Fibroblast of skin of right biceps (primary cell): ENCODE data around the gene CFI.

Experiments
- DNase-seq: peaks from one replicate; pipeline ENCODE4 v3.0.0-alpha.2; 2013

Gene CFI

DNA sequence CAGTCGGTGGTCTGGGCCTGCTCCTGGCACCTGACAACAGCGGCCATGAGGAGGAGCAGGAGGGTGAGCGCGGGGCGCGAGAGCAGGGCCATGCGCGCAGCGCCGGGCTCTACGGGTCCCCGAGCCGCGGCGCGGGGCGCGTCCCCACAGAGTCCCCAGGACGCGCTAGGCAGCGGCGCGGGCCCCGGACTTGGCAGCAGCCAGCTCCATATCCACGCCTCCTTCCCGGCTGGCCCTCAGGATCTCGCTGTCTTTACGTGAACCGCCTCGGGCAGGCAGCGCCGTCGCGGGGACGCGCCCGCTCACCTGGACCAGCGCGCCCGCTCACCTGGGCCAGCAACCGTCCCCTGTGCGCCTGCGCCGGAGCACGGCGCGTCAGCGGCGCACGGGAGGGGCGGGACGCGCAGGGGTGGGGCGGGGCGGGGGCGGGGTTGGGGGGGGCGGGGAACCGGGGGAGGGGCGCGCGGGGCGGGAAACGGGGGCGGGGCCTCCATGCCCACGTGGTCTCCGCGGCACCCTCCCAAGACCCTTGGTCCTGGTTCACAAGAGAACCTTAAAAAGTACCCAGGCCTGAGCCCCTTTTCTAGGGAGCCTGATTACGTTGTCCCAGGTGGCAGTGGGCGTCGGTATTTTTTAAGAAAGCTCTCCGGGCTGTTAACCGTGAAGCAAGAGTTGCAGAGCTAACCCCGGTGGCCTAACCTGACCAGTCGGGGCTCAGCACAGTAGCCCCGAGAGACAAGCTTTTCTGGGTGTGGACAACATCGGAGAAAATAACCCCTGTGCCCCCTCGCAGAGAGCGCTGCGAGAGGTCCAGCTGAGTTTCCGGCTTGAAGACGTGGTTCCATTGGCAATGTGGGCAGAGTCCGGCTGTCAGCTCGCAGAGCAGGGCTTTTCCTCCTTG, 71.8 kb downstream of the CFI start, which contains the start of gene PLA2G12A:
TSS of gene PLA2G12A (minus strand) at position 353 of the 901 bp plus-strand sequence. CDS start at position 92, 261 bp downstream.
- peak; percentile 60 for DNase-seq

GRCh38 chr4:109729117-109729717, 72.6 kb downstream of the CFI start:
- peak; percentile 4 for DNase-seq

DNA sequence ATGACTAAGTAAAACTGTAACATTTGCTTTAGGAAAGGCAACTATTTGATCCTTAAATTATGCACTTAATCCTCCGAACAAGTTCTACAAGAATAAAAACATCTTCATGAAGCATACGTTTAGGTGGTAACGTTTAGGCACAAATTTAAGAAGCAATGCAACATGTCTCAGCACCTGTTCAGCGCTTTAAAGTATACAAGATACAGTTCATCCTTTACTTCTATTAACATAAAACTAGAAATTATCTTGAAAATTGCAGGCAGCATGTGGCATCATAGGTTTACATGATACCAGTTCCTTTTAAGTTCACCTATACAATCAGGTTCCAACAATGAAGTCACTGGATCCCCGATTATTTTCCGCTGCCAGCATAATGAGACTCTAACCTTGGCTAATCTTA, 73.4 kb downstream of the CFI start:
- no peak for DNase-seq

- DNase-seq, result no peak
Measured at GRCh38 chr4:109723110-109723509, 78.7 kb downstream of the CFI start.

DNA sequence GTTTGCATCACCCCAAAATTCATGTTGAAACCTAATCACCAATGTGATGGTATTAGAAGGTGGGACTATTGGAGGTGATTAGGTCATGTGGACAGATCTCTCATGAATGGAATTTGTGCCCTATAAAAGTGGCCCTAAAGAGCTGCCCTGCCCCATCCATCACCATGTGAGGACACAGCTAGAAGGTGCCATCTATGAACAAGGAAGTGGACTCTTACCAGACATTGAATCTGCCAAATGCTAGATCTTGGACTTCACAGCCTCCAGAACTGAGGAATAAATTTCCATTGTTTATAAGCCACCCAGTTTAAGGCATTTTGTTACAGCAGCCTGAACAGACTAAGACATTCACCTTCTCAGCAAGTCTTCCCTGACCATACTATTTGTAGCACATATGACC, 79.4 kb downstream of the CFI start:
- DNase-seq, result no peak

- DNase-seq, result peak; percentile 53
Measured at GRCh38 chr4:109721033-109721432, 80.8 kb downstream of the CFI start.

DNA sequence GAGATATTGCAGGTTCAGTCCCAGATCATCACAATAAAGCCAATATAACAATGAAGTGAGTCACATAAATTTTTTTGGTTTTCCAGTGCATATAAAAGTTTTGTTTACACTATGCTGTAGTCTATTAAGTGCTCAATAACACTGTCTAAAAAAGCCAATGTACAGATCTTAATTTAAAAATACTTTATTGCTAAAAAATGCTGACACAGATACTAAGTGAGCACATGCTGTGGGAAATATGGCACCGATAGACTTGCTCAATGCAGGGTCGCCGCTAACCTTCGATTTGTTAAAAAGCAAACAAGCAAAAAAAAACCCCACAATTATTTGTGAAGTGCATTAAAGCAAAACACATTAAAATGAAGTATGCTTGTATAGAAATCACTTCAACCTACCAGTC, 82.2 kb downstream of the CFI start:
- DNase-seq, result no peak

DNA sequence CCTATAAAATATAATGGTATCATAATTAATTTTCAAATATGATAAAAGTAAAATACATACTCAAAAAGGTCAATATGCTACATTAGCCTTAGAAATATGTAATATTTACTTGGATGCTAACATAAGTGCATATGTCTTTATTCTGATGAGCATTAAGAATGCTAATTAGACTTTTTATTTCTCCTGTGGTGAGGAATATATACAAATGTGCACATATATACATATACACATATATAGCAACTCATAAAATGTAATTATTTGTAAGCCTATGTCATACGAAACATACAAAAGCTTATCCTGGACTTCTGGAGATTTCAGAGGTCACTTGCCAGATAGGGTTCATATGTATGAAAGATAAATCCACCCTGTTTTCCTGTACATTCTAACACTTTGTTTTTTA, 83.0 kb downstream of the CFI start:
- no peak for DNase-seq

- DNase-seq, result no peak
Measured at GRCh38 chr4:109713500-109713899, 88.3 kb downstream of the CFI start.

- DNase-seq, result no peak
Measured at GRCh38 chr4:109708990-109709389, 92.8 kb downstream of the CFI start.

DNA sequence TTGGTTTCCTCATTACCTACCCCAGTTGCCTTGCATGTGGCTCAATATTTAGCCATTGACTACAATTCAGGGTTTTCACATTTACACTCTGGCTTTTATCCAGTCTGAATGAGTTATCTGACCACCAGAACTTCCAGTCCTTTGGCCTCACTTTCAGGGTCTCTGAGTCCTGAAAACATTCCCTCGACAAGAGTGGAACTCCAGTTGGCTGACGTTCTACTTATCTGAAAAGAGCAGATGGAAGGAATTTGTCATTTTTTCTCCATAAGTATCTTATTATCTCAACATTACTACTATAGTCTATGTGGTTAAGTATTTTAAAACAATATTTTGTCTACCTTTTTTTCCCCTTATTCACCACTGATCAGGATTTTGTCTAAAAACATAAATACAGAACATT, 93.4 kb downstream of the CFI start:
- DNase-seq, result no peak

- peak; percentile 9 for DNase-seq
Measured at GRCh38 chr4:109703664-109704361, 98.0 kb downstream of the CFI start.

- peak; percentile 70 for DNase-seq
Measured at GRCh38 chr4:109702950-109703663, 98.7 kb downstream of the CFI start, which contains the start of gene CASP6. TSS of gene CASP6 (minus strand) at chr4:109703445. CDS start at chr4:109703395, 50 bp downstream.

DNA sequence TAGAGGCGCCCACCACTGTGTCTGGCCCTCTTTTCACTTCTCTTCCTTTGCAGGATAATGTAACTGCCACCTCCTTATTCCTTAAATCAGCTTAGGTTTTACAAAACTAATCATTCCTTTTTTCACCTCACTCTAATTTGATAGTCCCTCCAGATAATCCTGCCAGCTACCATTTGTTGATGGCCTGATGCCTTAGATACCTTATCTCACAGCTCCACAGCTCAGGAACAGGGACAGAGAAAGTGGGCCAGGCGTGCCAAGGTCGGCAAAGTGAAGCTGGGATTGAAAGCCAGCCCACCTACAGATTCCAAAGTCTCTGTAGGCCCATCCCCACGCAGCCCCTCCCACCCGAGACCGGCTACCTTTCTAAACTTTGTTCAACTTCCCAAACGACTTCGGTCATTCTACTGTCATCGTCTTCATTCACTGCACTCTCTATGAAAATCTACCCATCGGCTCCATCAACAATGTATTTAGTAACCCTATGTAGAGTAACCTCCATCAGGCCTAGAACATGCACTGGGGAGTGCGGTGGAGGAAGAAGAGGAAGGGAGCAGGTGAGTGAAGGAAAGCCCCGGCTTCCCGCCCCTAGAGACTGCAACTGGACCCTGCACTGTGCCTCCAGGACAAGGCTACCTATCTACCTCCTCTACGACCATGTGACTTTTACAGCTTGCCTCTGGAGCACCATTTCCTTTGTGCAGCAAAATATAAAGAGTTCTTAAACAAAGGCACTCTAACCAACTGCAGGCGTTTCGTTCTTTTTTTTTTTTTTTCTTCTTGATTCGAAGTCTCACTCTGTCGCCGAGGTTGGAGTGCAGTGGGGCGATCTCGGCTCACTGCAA, 100.0 kb downstream of the CFI start:
- DNase-seq, result peak; percentile 3

DNA sequence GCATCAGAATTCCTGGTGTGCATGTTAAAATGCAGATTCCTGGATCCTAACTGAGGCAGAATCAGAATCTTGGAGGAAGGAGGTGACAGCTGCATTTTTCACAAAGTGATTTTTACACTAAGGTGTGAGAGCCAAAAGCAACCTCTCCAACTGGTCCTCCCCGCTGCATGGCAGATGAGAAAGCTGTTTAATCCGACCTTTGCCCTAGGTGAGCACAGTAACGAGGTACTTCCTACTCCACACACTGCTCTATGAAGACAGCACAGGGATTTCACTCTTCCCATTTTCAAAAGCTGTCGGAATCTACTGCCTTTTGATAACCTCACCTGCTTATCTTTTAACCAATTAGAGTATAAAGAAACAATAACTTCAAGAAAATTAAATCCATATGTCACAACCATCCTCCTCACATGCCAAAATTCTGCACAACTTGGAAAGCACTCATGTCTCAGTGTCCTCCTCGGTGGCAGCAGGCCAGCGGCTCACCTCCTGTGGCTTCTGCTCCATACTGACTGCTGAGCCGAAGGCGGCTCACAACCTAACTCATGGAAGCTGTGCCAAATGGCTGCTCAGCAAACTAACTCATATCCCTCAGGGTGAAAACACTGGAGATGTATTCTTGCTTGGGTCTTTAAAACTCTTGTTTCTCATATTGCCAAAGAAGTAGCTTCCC, 102.1 kb downstream of the CFI start:
- peak; percentile 30 for DNase-seq

DNA sequence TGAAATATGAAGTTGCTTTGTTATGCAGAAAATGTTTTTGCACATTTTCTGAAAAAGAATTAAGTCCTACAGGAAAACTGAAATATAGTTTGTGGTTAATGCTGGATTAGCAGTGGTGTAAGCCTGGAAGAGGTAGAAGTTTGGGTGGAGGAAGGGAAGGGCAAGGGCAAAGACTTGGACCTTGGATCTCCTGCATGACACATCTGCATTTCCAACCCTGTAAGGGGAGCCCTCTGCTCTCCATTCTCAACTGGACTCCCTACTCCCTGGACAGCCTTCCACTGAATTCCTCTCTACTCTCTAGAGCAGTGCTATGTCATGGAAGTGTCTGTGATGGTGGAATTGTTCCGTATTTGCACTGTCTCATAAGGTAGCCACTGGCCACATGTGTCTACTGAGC, 103.1 kb downstream of the CFI start:
- DNase-seq, result no peak

GRCh38 chr4:109691411-109691920, 110.3 kb downstream of the CFI start:
- no peak for DNase-seq
